GM20000 (cell line): ENCODE data around the gene COL15A1.

Experiments
- DNase-seq: peaks from one replicate; pipeline ENCODE4 v3.0.0; 2012; ENCODE audit warnings: low spot score
- TF ChIP-seq, protein P1 (sequence below): IDR thresholded peaks from 2 replicates; pipeline ENCODE4 v1.5.1; 2012; ENCODE audit warnings: mild to moderate bottlenecking, control low read depth; ENCODE audit errors: extremely low read depth, missing control alignments

The COL15A1 gene

DNA sequence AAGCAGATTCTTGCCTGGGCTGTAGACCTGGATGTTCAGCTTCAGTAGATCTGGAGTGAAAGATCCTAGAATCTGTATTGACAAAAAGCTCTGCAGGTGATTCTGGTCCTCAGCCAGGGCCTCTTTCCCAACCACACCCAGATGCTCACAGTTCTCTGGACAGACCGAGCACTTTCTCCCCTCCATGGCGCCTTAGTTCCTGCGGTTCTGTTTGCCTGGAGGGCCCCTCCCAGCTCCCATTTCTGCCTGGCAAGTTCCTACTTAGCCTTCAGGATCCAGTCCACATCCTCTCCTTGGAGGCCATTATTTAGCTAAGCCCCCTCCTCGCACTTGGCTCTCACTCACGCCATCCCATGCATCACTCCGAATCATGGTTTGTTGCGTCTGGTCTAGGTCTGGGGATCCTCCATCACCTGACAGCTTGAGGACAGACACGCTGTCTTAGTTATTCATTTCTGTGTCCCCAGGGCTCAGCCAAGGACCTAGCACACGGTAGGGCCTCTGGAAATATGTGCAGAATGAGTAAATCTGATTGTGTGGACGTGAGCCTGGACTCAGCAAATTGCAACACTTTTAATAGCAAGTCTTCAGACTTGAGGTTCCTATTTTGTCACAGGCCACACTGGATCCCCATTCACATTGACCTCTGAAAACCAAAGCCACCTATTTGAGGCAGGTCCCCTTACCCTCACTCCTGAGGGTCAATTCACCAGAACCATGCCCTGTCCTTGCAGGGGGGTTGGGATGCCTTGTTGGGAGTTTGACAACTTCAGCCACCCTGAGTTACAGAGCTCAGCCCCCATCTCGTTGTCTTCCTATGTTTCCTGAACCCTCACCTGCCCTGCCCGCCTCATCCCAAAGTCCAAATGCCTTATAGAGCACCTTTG, 50.7 kb downstream of the COL15A1 start:
- DNase-seq: no peak
- TF ChIP-seq, protein P1, sequence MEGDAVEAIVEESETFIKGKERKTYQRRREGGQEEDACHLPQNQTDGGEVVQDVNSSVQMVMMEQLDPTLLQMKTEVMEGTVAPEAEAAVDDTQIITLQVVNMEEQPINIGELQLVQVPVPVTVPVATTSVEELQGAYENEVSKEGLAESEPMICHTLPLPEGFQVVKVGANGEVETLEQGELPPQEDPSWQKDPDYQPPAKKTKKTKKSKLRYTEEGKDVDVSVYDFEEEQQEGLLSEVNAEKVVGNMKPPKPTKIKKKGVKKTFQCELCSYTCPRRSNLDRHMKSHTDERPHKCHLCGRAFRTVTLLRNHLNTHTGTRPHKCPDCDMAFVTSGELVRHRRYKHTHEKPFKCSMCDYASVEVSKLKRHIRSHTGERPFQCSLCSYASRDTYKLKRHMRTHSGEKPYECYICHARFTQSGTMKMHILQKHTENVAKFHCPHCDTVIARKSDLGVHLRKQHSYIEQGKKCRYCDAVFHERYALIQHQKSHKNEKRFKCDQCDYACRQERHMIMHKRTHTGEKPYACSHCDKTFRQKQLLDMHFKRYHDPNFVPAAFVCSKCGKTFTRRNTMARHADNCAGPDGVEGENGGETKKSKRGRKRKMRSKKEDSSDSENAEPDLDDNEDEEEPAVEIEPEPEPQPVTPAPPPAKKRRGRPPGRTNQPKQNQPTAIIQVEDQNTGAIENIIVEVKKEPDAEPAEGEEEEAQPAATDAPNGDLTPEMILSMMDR: no peak

DNA sequence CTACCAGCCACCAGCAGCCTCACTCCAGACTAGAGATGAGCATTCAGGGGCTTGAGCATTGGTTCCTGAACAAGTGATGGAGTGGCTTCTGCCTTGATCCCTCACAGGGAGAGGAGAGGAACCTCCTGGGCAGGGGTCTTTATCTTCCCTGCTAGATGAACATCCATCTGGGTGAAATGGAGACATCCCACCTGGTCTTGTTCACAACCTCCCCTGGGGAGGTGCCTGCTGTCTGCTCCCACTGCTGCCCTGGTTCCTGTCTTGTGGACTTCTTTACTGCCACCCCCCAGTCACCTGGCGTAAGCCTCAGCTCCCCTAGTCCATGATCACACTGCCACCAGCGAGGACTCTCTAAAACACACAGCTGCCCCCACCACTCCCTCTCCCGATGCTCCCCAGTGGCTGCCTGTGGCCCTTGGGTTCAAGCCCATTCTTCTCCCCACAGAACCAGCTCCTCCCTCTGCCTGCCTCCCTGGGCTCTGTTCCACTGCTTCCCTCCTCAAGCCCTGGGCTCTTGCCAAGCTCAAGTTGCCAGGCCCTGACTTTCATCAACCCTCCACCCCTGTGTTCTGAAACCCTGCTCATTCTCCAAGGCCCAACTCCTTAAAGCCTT, 51.5 kb downstream of the COL15A1 start:
- no peak for DNase-seq
- TF ChIP-seq, protein P1: no peak

DNA sequence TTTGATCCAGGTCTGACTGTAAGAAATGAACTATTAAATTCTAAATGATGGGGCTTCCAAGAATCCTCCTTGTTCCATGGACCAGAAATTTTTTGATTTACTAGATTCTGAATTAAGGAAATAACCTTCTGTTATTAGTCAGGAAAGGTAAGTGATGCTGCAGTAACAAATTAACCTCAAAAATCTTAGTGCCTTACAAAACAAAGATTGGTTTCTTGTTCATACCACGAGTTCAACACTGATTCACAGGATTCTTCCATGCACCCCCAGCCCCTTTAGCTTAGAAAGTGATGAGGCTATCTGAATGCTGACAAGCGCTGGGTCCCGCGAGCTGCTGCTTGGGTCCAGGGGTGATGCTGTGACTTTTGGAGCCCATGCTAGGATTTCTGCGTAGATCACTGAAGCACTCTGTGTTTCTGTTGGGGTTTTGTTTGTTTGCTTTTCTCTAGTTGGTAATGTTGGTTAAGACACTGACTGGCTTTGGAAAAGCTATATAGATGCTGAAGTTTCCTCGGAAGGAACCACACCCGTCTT, 52.3 kb downstream of the COL15A1 start:
- no peak for DNase-seq
- TF ChIP-seq, protein P1: no peak

DNA sequence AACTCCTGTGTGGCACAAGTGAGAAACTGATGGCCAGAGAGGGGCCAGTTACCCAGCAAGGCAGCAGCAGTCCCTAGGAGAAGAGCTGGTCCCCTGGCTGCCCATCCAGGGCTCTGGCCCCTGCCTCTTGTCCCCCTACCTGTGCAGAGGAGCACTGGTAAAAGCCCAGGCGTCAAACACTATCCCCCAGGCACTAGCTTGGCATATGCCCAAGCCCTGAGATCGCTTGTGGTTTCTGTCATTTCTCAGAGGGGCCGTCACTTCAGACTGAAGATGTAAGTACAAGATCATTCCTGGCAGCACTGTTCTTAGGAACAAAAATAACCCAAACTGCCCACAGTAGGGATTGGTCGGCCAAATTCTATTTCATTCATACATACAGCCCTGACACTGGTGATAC, 53.9 kb downstream of the COL15A1 start:
- TF ChIP-seq, protein P1: no peak
- no peak for DNase-seq

DNA sequence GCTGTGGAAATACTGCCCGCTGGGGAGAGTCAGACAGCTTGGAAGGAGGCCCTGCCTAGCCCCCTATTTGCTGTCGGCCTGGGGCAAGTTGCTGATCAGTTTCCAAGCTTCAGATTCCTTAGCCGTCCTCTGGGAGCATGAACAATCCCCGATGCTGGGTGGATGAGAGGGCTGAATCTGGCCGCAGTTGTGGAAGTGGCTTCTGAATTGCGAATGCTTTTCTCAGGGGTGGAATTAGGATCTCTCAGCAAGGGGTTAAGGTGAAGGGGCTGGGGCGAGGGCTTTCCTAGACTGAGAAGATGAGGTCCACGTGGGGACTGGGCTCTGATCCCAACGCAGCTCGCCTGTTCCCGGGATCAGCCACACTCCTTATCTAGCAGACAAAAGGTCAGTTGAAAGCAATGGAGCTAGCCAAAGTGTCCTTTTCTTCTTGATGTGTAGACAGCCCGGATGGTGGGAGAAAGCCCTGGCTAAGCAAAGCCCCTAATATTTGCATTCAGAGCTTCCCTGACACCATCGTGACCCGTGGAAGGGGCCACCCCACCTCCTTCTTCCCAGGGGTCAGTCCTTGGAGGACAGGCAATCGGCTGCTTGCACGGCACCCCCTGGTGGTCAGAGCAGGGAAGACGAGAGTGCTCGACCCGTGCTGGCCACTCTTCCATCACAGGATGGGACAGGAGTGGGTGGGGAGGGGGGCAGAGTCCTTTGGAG, 54.9 kb downstream of the COL15A1 start:
- TF ChIP-seq, protein P1: peak; percentile 84
- peak; percentile 79 for DNase-seq

DNA sequence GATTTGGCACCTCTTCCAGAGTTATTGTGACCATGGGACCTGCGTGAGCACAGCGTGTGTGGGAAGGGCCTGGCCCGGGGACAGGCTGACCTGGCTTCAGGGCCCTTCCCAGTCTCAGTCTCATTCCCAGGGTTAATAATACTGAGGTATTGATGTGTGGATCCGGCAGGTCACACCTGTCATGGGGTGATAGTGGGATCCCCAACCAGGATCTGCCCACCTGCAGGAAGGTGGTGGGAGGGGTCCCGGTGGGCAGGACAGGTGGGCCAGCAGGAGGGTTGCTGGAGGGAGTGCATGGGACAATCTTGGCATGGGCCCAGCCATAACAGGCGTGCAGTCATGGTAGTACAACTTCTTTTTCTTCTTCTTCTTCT, 55.4 kb downstream of the COL15A1 start:
- no peak for DNase-seq
- TF ChIP-seq, protein P1: no peak
